ENCODE measurements around the gene TMEM37. TPM values are rescaled to one million over a fixed set of nuclear protein-coding genes. Genes with fewer than 3 reads are reported as not detected.

Gene TMEM37
- total RNA-seq, 1 experiment from 2014 or later = 9.6 TPM

- no peak for DNase-seq (ENCODE audit: low spot score)
- CTCF ChIA-PET = interaction anchor here (1.0 to 2.2 kb wide), 3 partner anchors 11 to 25 kb away, joined by 4 to 12 read pairs (median 6); no protein-coding TSS in a partner anchor
- peaks cover 60% of the 10 kb centered on the region for H3K27me3 Mint-ChIP-seq (ENCODE audit: low read depth)
- peaks cover 26% of the 10 kb centered on the region for H3K4me1 Mint-ChIP-seq
- no peaks in the 10 kb centered on the region for H3K9me3 Mint-ChIP-seq
- H3K36me3 Mint-ChIP-seq = no peaks in the 10 kb centered on the region
- ATAC-seq = no peak
- TF ChIP-seq HMGA2 (CRISPR knock-in tag; IDR thresholded peaks at IDR 0.05) (no peak), EMX1 (CRISPR knock-in tag; IDR thresholded peaks at IDR 0.05) (no peak), ZNF425 (CRISPR knock-in tag; conservative IDR thresholded peaks at IDR 0.05) (no peak)
- TF ChIP-seq, protein P1, sequence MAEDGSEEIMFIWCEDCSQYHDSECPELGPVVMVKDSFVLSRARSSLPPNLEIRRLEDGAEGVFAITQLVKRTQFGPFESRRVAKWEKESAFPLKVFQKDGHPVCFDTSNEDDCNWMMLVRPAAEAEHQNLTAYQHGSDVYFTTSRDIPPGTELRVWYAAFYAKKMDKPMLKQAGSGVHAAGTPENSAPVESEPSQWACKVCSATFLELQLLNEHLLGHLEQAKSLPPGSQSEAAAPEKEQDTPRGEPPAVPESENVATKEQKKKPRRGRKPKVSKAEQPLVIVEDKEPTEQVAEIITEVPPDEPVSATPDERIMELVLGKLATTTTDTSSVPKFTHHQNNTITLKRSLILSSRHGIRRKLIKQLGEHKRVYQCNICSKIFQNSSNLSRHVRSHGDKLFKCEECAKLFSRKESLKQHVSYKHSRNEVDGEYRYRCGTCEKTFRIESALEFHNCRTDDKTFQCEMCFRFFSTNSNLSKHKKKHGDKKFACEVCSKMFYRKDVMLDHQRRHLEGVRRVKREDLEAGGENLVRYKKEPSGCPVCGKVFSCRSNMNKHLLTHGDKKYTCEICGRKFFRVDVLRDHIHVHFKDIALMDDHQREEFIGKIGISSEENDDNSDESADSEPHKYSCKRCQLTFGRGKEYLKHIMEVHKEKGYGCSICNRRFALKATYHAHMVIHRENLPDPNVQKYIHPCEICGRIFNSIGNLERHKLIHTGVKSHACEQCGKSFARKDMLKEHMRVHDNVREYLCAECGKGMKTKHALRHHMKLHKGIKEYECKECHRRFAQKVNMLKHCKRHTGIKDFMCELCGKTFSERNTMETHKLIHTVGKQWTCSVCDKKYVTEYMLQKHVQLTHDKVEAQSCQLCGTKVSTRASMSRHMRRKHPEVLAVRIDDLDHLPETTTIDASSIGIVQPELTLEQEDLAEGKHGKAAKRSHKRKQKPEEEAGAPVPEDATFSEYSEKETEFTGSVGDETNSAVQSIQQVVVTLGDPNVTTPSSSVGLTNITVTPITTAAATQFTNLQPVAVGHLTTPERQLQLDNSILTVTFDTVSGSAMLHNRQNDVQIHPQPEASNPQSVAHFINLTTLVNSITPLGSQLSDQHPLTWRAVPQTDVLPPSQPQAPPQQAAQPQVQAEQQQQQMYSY (CRISPR knock-in tag; IDR thresholded peaks at IDR 0.05) = no peak
- POLR2A ChIA-PET = no interaction called here
- H3K27ac Mint-ChIP-seq = no peak overlapping the region
- no peak overlapping the region for H3K4me3 Mint-ChIP-seq
These were observed 19.8 kb downstream of the TMEM37 start for GRCh38 chr2:119451336-119452050.

DNA sequence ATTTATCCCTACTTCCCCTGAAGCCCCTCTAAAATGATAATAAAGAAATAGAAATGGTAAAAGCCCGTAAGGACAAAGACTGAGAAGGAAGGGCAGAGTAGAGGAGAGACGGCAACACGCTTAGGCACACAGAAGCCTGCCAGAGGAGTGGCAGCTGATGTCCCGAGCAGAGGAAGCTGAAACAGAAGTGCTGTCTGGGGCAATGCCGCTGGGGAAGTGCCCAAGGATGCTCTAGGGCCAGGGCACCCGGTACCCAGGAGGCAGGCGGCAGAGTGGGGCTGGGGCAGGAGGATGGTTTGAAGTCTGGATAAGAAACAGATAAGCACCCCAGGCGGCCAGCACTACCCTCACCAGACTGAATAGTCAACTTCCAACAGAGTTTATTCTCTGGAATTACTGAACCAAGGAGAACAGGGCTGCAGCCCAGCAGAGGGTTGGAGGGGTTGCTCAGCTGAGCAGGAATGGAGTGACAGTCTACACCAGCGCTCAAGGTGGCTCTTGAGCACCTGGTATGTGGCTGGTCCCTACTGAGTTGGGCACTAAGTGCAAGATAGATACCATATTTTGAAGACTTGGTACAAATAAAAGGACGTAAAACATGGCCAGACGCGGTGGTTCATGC lies 22.4 kb downstream of the TMEM37 start:
- no peak for ATAC-seq
- CTCF ChIA-PET = interaction anchor here (0.8 kb wide), 1 partner anchor 15 kb away, joined by 5 read pairs; no protein-coding TSS in a partner anchor
- Mint-ChIP-seq H3K4me3 (no peak overlapping the region), H3K27ac (no peak overlapping the region), H3K4me1 (peaks cover 11% of the 10 kb centered on the region), H3K27me3 (ENCODE audit: low read depth) (peaks cover 37% of the 10 kb centered on the region), H3K9me3 (no peaks in the 10 kb centered on the region), H3K36me3 (no peaks in the 10 kb centered on the region)
- POLR2A ChIA-PET = no interaction called here
- DNase-seq (ENCODE audit: low spot score) = no peak
- TF ChIP-seq ARID4B (CRISPR knock-in tag; IDR thresholded peaks at IDR 0.05; ENCODE audit: borderline replicate concordance) (no peak), FOXK1 (CRISPR knock-in tag; IDR thresholded peaks at IDR 0.05) (no peak), ZNF138 (CRISPR knock-in tag; conservative IDR thresholded peaks at IDR 0.05) (no peak), ERG (CRISPR knock-in tag; IDR thresholded peaks at IDR 0.05) (no peak), GRHL2 (CRISPR knock-in tag; IDR thresholded peaks at IDR 0.05; ENCODE audit: insufficient replicate concordance, severe bottlenecking) (no peak), KAT7 (CRISPR knock-in tag; IDR thresholded peaks at IDR 0.05; ENCODE audit: borderline replicate concordance) (no peak)
- TF ChIP-seq, protein P2, sequence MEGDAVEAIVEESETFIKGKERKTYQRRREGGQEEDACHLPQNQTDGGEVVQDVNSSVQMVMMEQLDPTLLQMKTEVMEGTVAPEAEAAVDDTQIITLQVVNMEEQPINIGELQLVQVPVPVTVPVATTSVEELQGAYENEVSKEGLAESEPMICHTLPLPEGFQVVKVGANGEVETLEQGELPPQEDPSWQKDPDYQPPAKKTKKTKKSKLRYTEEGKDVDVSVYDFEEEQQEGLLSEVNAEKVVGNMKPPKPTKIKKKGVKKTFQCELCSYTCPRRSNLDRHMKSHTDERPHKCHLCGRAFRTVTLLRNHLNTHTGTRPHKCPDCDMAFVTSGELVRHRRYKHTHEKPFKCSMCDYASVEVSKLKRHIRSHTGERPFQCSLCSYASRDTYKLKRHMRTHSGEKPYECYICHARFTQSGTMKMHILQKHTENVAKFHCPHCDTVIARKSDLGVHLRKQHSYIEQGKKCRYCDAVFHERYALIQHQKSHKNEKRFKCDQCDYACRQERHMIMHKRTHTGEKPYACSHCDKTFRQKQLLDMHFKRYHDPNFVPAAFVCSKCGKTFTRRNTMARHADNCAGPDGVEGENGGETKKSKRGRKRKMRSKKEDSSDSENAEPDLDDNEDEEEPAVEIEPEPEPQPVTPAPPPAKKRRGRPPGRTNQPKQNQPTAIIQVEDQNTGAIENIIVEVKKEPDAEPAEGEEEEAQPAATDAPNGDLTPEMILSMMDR (IDR thresholded peaks at IDR 0.05) = no peak
- TF ChIP-seq, protein P1 (CRISPR knock-in tag; IDR thresholded peaks at IDR 0.05) = no peak

All from WTC11 (cell line).